Activated CD4-positive, alpha-beta T cell treated with anti-CD3 and anti-CD28 coated beads, Interleukin-2, Interleukin-6, amounts not matched to agents 100 ng/mL and 50 ng/mL, durations not matched to agents 16 hours and 8 hours (primary cell): Measurements from ENCODE around the gene PVALB.
"Not testable (repeated sequence)": the region's sequence is repeated elsewhere in the genome, so short reads cannot be mapped to it uniquely, and the experiment has no call there.

Experiments
- DNase-seq: peaks from one replicate; pipeline ENCODE4 v3.0.0-alpha.2; 2020

Gene PVALB

DNA sequence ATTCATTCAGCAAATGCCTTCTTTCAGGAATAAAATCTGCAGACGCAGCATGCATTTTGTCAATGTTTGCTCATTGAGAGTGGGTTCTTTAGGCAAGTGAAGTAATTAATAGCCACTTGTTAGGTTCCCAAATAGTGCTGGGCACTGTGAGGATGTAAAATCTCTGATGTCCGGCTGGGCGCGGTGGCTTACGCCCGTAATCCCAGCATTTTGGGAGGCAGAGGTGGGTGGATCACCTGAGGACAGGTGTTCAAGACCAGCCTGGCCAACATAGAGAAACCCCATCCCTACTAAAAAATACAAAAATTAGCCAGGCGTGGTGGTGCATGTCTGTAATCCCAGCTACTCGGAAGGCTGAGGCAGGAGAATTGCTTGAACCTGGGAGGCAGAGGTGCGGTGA lies 62.0 kb downstream of the PVALB start:
- DNase-seq = not testable (repeated sequence)

- no peak for DNase-seq
Observed at GRCh38 chr22:36753916-36754315, 62.9 kb downstream of the PVALB start.

GRCh38 chr22:36753120-36753802 lies 63.6 kb downstream of the PVALB start:
- no peak for DNase-seq
